ENCODE results near the gene COBL. TPM values are rescaled to one million over a fixed set of nuclear protein-coding genes. Genes with fewer than 3 reads are reported as not detected.

COBL gene
- total and polyA plus RNA-seq, 9 of the 15 experiments (the other 6 are each of a cell fraction or from before 2014, with no cell fraction given), result 0.01 to 2.4 (median 0.09) TPM; not detected in 3

GRCh38 chr7:51134013-51134441, 182.6 kb downstream of the COBL start:
- FAIRE-seq (no peak), DNase-seq (ENCODE audit: extremely low read depth in 1 of 4, low spot score in 3 of 4) (no peak), ATAC-seq (no peak)
- H3K36me3 ChIP-seq (ENCODE audit: control insufficient read depth, insufficient read depth, low read length), result no peaks in the 10 kb centered on the region
- H3K4me2 ChIP-seq (ENCODE audit: insufficient read depth, low read length), result no peak overlapping the region
- in situ Hi-C loops (cut with MboI), result no loop called here
- CTCF ChIA-PET (ENCODE audit: low intra/inter-chr PET ratio), result no interaction called here
- H4K20me1 ChIP-seq (replicated peaks; ENCODE audit: control insufficient read depth, insufficient read depth, low read length), result no peaks in the 10 kb centered on the region
- no peaks in the 10 kb centered on the region for H3K9me3 ChIP-seq (replicated peaks; ENCODE audit: control insufficient read depth, insufficient read depth, low read depth, low read length)
- H3K27me3 ChIP-seq (ENCODE audit: control insufficient read depth in 2 of 2, insufficient read depth in 2 of 2, low read length in 2 of 2), result peaks cover 0 to 23% of the 10 kb centered on the region in 2 experiments; a peak in 3 of 5 replicates
- no peaks in the 10 kb centered on the region for H3K9me1 ChIP-seq (ENCODE audit: control insufficient read depth, insufficient read depth, low read length)
- no peaks in the 10 kb centered on the region for H3K79me2 ChIP-seq (ENCODE audit: control insufficient read depth, insufficient read depth, low read length)
- WGBS (ENCODE audit: insufficient coverage, low coverage, missing lambda C conversion rate), result 0% methylated on average over 4 of the region's 4 CpGs
- POLR2A ChIA-PET, result interaction anchor here (0.6 kb wide), 2 partner anchors 477 to 684 kb away, joined by 3 to 5 read pairs; no protein-coding TSS in a partner anchor
- no peak overlapping the region for H3K9ac ChIP-seq (ENCODE audit: insufficient read depth in 1 of 2, low read depth in 2 of 2, low read length in 2 of 2)
- no peaks in the 10 kb centered on the region for H3K4me1 ChIP-seq (replicated peaks in 1 of 2; ENCODE audit: control insufficient read depth in 2 of 2, insufficient read depth in 2 of 2, low read length in 2 of 2)
- no TSS peak for BruUV-seq (replicated peaks)
- intact Hi-C loops (cut with micrococcal nuclease), result no loop called here
- TF ChIP-seq RCOR1 (IDR thresholded peaks at IDR 0.05; ENCODE audit: borderline replicate concordance in 1 of 2, low read depth in 2 of 2, low read length in 2 of 2), result no peak
- no peak for TF ChIP-seq SIRT6 (IDR thresholded peaks at IDR 0.05; ENCODE audit: low read depth, low read length)
- TF ChIP-seq ZNF263 (CRISPR knock-in tag; IDR thresholded peaks at IDR 0.05; ENCODE audit: borderline replicate concordance), result no peak
- TF ChIP-seq GATAD2A (IDR thresholded peaks at IDR 0.05), result no peak
- no peak for TF ChIP-seq MYC (IDR thresholded peaks at IDR 0.05; ENCODE audit: low read depth, low read length)
- no peak for TF ChIP-seq MYC (CRISPR knock-in tag; IDR thresholded peaks at IDR 0.05; ENCODE audit: borderline replicate concordance, low read depth)
- TF ChIP-seq PHTF2 (CRISPR knock-in tag; IDR thresholded peaks at IDR 0.05), result no peak
- no peak for TF ChIP-seq MYNN (IDR thresholded peaks at IDR 0.05)
- no peak for TF ChIP-seq MYNN (CRISPR knock-in tag; IDR thresholded peaks at IDR 0.05)
- no peak overlapping the region for H3K27ac ChIP-seq (ENCODE audit: extremely low read depth, low read depth, low read length)
- no peak overlapping the region for H2AFZ ChIP-seq (ENCODE audit: low read depth, low read length)
- H3K4me3 ChIP-seq, result no peak overlapping the region
